ENCODE data around the gene TP53BP1. TPM values are rescaled to one million over a fixed set of nuclear protein-coding genes. Genes with fewer than 3 reads are reported as not detected.

TP53BP1 gene
- polyA plus RNA-seq, 1 donor from 2014 or later = 98.7 TPM

DNA sequence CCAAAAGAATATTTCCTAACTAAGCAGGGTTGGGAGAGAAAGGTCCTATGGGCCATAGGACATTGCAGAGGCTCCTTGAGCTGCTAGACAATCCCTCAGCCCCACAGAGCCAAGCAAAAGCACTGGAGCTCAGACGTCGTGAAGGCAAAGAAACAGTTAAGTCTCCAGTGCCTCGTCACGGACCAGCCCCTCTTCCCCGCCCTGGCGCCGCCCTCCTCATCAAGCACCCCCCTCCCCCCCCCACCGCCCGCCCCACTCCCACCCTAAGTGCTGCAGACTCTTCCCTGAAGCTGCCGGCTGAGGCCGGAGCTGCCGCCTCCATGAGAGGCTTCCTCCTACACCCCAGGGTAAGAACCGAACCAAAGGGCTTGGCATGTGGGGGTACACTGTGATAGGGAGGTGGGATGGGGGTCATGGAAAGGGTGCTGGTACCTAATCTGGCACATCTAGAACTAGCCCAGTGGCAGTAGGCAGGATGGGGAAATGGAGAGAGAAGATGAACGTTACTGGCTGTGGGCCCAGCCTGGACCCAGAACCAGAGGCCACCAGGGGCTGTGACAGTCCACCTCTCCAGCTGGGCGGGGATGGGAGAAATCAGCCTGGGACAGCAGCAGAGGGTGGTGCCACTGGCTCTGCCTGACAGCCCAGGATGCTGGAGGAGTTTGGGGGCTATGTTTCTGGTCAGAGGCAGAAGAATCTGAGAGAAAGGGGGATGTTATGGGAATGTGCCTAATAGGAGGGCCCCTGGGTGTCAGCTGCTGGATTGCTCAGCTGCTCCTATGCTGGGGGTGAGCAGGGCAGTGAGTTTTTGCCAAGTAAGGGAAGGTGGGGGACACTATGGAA lies 24.6 kb upstream of the TP53BP1 start, which contains the start of gene MAP1A:
TSS of gene MAP1A (plus strand) at position 255 of the 843 bp plus-strand sequence. CDS start 3,866 bp downstream, outside the sequence.
- Histone ChIP-seq H3K9me2 (ENCODE audit: insufficient read depth, low read length) (no peaks in the 10 kb centered on the region), H2AFZ (ENCODE audit: low read depth, low read length) (peak within 1 kb of the TSS; percentile 24), H4K20me1 (ENCODE audit: insufficient read depth) (no peaks in the 10 kb centered on the region), H3K9ac (ENCODE audit: low read length) (peak within 1 kb of the TSS; percentile 85), H3F3A (ENCODE audit: insufficient read depth, low read length, poor library complexity, severe bottlenecking) (no peaks in the 10 kb centered on the region), H3K79me2 (replicated peaks; ENCODE audit: insufficient read depth, low read length) (peaks cover 56% of the 10 kb centered on the region), H3K27me3 (ENCODE audit: insufficient read depth, low read depth, low read length) (no peaks in the 10 kb centered on the region), H3K4me2 (ENCODE audit: low read length) (peak within 1 kb of the TSS; percentile 99), H3K36me3 (ENCODE audit: insufficient read depth, low read length) (peaks cover 16% of the 10 kb centered on the region), H3K4me3 (ENCODE audit: low read length) (peak within 1 kb of the TSS; percentile 89), H3K27ac (ENCODE audit: low read length) (peak within 1 kb of the TSS; percentile 88), H3K9me3 (ENCODE audit: low read length) (no peaks in the 10 kb centered on the region)
- TF ChIP-seq TAF1 (IDR thresholded peaks at IDR 0.05; ENCODE audit: low read depth) (no peak), REST (IDR thresholded peaks at IDR 0.05; ENCODE audit: borderline replicate concordance) (peak; percentile 35), POLR2AphosphoS5 (IDR thresholded peaks at IDR 0.05) (peak; percentile 68)

DNA sequence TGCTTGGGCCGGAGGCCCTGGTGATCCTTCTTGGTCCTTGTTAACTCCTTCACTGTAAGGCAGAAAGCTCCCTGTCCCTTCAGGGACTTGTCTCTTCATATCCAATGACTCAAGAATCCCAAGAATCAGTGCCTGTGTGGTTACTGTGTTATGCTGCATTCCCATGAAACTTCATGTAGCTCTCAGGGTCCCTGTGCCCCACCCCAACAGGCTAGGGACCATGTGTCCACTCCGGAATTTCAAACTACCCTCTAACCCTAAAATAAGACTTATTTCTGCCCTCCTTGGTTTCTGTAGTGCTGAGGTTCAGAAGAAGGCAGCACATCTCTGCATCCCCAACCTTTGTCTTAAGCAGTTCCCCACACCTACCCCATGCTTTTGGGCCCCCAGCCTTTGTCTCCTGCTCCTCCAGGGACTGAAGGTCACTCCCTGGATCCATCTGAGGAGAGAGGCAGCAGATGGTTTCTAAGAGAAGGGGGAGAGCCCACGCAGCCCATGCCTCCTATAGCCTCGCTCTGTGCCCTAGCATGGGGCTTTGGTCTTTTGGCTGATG lies 23.9 kb upstream of the TP53BP1 start:
- no peaks in the 10 kb centered on the region for H3K27me3 ChIP-seq (ENCODE audit: insufficient read depth, low read depth, low read length)
- peak overlapping the region; percentile 9 for H2AFZ ChIP-seq (ENCODE audit: low read depth, low read length)
- H3K27ac ChIP-seq (ENCODE audit: low read length) = peak overlapping the region; percentile 83
- peaks cover 9% of the 10 kb centered on the region for H3K36me3 ChIP-seq (ENCODE audit: insufficient read depth, low read length)
- H4K20me1 ChIP-seq (ENCODE audit: insufficient read depth) = no peaks in the 10 kb centered on the region
- H3K9ac ChIP-seq (ENCODE audit: low read length) = peak overlapping the region; percentile 70
- H3K4me2 ChIP-seq (ENCODE audit: low read length) = peak overlapping the region; percentile 99
- H3K9me3 ChIP-seq (ENCODE audit: low read length) = no peaks in the 10 kb centered on the region
- peaks cover 56% of the 10 kb centered on the region for H3K79me2 ChIP-seq (replicated peaks; ENCODE audit: insufficient read depth, low read length)
- no peak for TF ChIP-seq EP300 (conservative IDR thresholded peaks at IDR 0.05; ENCODE audit: poor library complexity, severe bottlenecking)
- peaks cover 6% of the 10 kb centered on the region for H3F3A ChIP-seq (ENCODE audit: insufficient read depth, low read length, poor library complexity, severe bottlenecking)
- H3K9me2 ChIP-seq (ENCODE audit: insufficient read depth, low read length) = no peaks in the 10 kb centered on the region
- peak overlapping the region; percentile 89 for H3K4me3 ChIP-seq (ENCODE audit: low read length)

- no peaks in the 10 kb centered on the region for H3K9me3 ChIP-seq (ENCODE audit: low read length)
- peak overlapping the region; percentile 99 for H3K4me2 ChIP-seq (ENCODE audit: low read length)
- peak overlapping the region; percentile 83 for H3K27ac ChIP-seq (ENCODE audit: low read length)
- H3K79me2 ChIP-seq (replicated peaks; ENCODE audit: insufficient read depth, low read length) = peaks cover 56% of the 10 kb centered on the region
- TF ChIP-seq REST (IDR thresholded peaks at IDR 0.05; ENCODE audit: borderline replicate concordance) (no peak), POLR2AphosphoS5 (IDR thresholded peaks at IDR 0.05) (no peak), EP300 (conservative IDR thresholded peaks at IDR 0.05; ENCODE audit: poor library complexity, severe bottlenecking) (no peak), TAF1 (IDR thresholded peaks at IDR 0.05; ENCODE audit: low read depth) (no peak), SMC3 (conservative IDR thresholded peaks at IDR 0.05; ENCODE audit: poor library complexity) (no peak), EZH2 (IDR thresholded peaks at IDR 0.05; ENCODE audit: borderline replicate concordance, insufficient read depth, low read length, poor library complexity, severe bottlenecking) (no peak), RAD21 (conservative IDR thresholded peaks at IDR 0.05) (no peak), MXI1 (conservative IDR thresholded peaks at IDR 0.05; ENCODE audit: poor library complexity, severe bottlenecking) (no peak)
- TF ChIP-seq, protein P1, sequence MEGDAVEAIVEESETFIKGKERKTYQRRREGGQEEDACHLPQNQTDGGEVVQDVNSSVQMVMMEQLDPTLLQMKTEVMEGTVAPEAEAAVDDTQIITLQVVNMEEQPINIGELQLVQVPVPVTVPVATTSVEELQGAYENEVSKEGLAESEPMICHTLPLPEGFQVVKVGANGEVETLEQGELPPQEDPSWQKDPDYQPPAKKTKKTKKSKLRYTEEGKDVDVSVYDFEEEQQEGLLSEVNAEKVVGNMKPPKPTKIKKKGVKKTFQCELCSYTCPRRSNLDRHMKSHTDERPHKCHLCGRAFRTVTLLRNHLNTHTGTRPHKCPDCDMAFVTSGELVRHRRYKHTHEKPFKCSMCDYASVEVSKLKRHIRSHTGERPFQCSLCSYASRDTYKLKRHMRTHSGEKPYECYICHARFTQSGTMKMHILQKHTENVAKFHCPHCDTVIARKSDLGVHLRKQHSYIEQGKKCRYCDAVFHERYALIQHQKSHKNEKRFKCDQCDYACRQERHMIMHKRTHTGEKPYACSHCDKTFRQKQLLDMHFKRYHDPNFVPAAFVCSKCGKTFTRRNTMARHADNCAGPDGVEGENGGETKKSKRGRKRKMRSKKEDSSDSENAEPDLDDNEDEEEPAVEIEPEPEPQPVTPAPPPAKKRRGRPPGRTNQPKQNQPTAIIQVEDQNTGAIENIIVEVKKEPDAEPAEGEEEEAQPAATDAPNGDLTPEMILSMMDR (IDR thresholded peaks at IDR 0.05; ENCODE audit: poor library complexity, severe bottlenecking) = no peak
- H3K27me3 ChIP-seq (ENCODE audit: insufficient read depth, low read depth, low read length) = no peaks in the 10 kb centered on the region
- H3F3A ChIP-seq (ENCODE audit: insufficient read depth, low read length, poor library complexity, severe bottlenecking) = peaks cover 9% of the 10 kb centered on the region
- no peaks in the 10 kb centered on the region for H3K9me2 ChIP-seq (ENCODE audit: insufficient read depth, low read length)
- peaks cover 4% of the 10 kb centered on the region for H3K36me3 ChIP-seq (ENCODE audit: insufficient read depth, low read length)
- H4K20me1 ChIP-seq (ENCODE audit: insufficient read depth) = no peaks in the 10 kb centered on the region
- H3K9ac ChIP-seq (ENCODE audit: low read length) = no peak overlapping the region
- no peak overlapping the region for H2AFZ ChIP-seq (ENCODE audit: low read depth, low read length)
- peak overlapping the region; percentile 89 for H3K4me3 ChIP-seq (ENCODE audit: low read length)
These were observed 23.2 kb upstream of the TP53BP1 start for GRCh38 chr15:43516185-43516584.

All from neural cell (in vitro differentiated cells).